ENCODE results near the gene AMN1. TPM values are rescaled to one million over a fixed set of nuclear protein-coding genes. Genes with fewer than 3 reads are reported as not detected.
A peak's percentile ranks its signal among the peaks of the same experiment; 100 is the strongest.

Gene AMN1
- total and polyA plus RNA-seq, 2 of the 13 experiments (the other 11 are each of a cell fraction or from before 2014, with no cell fraction given), result 7.5 to 26.5 TPM

DNA sequence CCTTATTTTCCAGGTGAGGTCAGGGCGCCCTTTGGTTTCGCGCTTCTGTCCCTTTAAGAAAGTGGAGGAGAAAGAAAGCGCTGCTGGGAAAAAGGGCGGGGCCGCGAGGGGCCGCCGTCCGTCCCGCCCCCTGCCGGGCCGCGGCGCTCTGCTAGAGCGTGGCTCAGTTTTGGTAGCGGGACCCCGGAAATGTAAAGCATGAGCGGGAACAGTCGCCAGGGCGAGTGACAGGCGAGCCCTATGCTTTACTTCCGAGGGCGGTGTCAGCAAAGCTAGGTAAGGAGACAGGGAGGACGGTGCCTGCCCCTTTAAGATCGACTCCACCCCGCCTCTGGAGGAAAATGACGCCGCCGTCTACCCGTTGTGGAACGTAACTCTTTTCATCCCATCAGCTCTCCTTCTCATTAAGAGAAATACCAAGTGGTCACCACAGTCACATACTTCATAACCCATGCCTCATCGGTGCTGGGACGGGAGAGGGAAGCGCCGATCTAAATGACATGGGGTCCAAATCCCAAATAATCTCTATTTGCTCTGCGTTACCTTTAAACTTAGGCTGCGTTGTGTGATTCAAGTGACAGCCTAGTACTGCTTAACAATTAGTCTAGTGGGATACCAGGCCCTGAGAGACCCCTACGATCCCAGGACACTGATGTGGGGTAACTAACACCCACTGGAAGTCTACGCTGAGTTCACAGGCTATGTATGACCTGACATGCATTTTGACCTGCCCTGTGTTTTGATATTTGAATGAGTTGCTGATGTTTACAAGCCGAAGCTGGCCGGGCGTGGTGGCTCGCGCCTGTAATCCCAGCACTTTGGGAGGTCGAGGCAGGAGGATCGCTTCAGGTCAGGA, 69.5 kb downstream of the AMN1 start, which contains the start of gene ETFBKMT (continued):
- TF ChIP-seq, protein P1, sequence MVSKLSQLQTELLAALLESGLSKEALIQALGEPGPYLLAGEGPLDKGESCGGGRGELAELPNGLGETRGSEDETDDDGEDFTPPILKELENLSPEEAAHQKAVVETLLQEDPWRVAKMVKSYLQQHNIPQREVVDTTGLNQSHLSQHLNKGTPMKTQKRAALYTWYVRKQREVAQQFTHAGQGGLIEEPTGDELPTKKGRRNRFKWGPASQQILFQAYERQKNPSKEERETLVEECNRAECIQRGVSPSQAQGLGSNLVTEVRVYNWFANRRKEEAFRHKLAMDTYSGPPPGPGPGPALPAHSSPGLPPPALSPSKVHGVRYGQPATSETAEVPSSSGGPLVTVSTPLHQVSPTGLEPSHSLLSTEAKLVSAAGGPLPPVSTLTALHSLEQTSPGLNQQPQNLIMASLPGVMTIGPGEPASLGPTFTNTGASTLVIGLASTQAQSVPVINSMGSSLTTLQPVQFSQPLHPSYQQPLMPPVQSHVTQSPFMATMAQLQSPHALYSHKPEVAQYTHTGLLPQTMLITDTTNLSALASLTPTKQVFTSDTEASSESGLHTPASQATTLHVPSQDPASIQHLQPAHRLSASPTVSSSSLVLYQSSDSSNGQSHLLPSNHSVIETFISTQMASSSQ (IDR thresholded peaks at IDR 0.05; ENCODE audit: low read depth), result no peak
- TF ChIP-seq, protein P1 (CRISPR knock-in tag; IDR thresholded peaks at IDR 0.05; ENCODE audit: borderline replicate concordance), result no peak
- TF ChIP-seq SKI (IDR thresholded peaks at IDR 0.05; ENCODE audit: partially characterized antibody) (peak; percentile 25), SAP130 (CRISPR knock-in tag; IDR thresholded peaks at IDR 0.05; ENCODE audit: low read depth) (peak; percentile 88), ZNF382 (CRISPR knock-in tag; IDR thresholded peaks at IDR 0.05; ENCODE audit: borderline replicate concordance) (no peak), ZNF598 (CRISPR knock-in tag; IDR thresholded peaks at IDR 0.05; ENCODE audit: borderline replicate concordance) (no peak), SIX4 (CRISPR knock-in tag; IDR thresholded peaks at IDR 0.05) (no peak), STAT5B (CRISPR knock-in tag; IDR thresholded peaks at IDR 0.05) (no peak), NRL (CRISPR knock-in tag; IDR thresholded peaks at IDR 0.05; ENCODE audit: borderline replicate concordance) (no peak)
- TF ChIP-seq, protein P2, sequence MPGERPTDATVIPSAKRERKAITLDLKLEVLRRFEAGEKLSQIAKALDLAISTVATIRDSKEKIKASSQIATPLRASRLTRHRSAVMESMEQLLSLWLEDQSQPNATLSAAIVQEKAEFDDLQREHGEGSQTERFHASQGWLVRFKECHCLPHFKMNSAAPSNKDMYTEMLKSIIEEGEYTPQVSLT (CRISPR knock-in tag; IDR thresholded peaks at IDR 0.05; ENCODE audit: borderline replicate concordance, low read depth), result 0 out of 2 replicates have a peak, but pooled peaks have one; percentile 57
- TF ChIP-seq, protein P3, sequence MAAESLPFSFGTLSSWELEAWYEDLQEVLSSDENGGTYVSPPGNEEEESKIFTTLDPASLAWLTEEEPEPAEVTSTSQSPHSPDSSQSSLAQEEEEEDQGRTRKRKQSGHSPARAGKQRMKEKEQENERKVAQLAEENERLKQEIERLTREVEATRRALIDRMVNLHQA (CRISPR knock-in tag; IDR thresholded peaks at IDR 0.05), result no peak
- TF ChIP-seq, protein P4, sequence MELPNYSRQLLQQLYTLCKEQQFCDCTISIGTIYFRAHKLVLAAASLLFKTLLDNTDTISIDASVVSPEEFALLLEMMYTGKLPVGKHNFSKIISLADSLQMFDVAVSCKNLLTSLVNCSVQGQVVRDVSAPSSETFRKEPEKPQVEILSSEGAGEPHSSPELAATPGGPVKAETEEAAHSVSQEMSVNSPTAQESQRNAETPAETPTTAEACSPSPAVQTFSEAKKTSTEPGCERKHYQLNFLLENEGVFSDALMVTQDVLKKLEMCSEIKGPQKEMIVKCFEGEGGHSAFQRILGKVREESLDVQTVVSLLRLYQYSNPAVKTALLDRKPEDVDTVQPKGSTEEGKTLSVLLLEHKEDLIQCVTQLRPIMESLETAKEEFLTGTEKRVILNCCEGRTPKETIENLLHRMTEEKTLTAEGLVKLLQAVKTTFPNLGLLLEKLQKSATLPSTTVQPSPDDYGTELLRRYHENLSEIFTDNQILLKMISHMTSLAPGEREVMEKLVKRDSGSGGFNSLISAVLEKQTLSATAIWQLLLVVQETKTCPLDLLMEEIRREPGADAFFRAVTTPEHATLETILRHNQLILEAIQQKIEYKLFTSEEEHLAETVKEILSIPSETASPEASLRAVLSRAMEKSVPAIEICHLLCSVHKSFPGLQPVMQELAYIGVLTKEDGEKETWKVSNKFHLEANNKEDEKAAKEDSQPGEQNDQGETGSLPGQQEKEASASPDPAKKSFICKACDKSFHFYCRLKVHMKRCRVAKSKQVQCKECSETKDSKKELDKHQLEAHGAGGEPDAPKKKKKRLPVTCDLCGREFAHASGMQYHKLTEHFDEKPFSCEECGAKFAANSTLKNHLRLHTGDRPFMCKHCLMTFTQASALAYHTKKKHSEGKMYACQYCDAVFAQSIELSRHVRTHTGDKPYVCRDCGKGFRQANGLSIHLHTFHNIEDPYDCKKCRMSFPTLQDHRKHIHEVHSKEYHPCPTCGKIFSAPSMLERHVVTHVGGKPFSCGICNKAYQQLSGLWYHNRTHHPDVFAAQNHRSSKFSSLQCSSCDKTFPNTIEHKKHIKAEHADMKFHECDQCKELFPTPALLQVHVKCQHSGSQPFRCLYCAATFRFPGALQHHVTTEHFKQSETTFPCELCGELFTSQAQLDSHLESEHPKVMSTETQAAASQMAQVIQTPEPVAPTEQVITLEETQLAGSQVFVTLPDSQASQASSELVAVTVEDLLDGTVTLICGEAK (IDR thresholded peaks at IDR 0.05), result no peak
- TF ChIP-seq, protein P4 (CRISPR knock-in tag; IDR thresholded peaks at IDR 0.05), result no peak

Data from HepG2 (cell line).